ENCODE data around the gene SRGAP1. TPM values are rescaled to one million over a fixed set of nuclear protein-coding genes. Genes with fewer than 3 reads are reported as not detected.

SRGAP1 gene
- total and polyA plus RNA-seq, 2 donors from 2014 or later, result 1.8 to 13.5 TPM

DNA sequence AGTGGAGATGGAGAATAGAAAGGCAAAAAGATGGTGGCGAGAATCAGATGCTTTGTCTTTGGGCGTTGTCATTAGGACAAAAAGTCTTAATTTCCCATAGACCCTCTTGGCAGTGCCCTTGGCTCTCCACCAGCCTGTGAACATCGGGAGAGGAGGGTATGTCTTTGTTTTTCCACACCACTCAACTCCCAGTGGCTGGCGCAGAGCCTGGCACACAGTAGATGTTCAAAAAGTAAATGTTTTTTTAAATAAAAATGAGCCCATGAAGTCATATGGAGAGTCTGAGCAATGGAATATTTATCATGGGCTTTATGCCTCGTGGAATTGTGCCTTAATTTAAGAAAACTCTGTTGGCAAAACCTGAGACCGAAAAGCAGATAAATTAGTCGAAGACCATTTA is 90.4 kb downstream of the SRGAP1 start:
- no peaks in the 10 kb centered on the region for H3K4me1 ChIP-seq (ENCODE audit: control insufficient read depth in 2 of 3, insufficient read depth in 2 of 3, low read depth in 1 of 3, low read length in 3 of 3)
- DNase-seq (no peak), FAIRE-seq (no peak)
- no peaks in the 10 kb centered on the region for H3K27me3 ChIP-seq (ENCODE audit: control insufficient read depth, insufficient read depth, low read length)
- no peaks in the 10 kb centered on the region for H3K36me3 ChIP-seq (ENCODE audit: control insufficient read depth in 2 of 3, insufficient read depth in 3 of 3, low read length in 3 of 3)
- TF ChIP-seq, protein P1, sequence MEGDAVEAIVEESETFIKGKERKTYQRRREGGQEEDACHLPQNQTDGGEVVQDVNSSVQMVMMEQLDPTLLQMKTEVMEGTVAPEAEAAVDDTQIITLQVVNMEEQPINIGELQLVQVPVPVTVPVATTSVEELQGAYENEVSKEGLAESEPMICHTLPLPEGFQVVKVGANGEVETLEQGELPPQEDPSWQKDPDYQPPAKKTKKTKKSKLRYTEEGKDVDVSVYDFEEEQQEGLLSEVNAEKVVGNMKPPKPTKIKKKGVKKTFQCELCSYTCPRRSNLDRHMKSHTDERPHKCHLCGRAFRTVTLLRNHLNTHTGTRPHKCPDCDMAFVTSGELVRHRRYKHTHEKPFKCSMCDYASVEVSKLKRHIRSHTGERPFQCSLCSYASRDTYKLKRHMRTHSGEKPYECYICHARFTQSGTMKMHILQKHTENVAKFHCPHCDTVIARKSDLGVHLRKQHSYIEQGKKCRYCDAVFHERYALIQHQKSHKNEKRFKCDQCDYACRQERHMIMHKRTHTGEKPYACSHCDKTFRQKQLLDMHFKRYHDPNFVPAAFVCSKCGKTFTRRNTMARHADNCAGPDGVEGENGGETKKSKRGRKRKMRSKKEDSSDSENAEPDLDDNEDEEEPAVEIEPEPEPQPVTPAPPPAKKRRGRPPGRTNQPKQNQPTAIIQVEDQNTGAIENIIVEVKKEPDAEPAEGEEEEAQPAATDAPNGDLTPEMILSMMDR (IDR thresholded peaks at IDR 0.05; ENCODE audit: borderline replicate concordance, extremely low read depth, insufficient read depth), result no peak
- H3K27ac ChIP-seq (ENCODE audit: low read depth in 2 of 2, low read length in 2 of 2), result no peak overlapping the region
- H3K4me3 ChIP-seq (ENCODE audit: low read length in 3 of 3), result no peak overlapping the region
- H3K9me3 ChIP-seq (ENCODE audit: control insufficient read depth in 2 of 3, insufficient read depth in 1 of 3, low read length in 3 of 3), result no peaks in the 10 kb centered on the region
- H3K9ac ChIP-seq (ENCODE audit: low read length in 3 of 3), result no peak overlapping the region
- intact Hi-C loops (cut with DNase I), result no loop called here

DNA sequence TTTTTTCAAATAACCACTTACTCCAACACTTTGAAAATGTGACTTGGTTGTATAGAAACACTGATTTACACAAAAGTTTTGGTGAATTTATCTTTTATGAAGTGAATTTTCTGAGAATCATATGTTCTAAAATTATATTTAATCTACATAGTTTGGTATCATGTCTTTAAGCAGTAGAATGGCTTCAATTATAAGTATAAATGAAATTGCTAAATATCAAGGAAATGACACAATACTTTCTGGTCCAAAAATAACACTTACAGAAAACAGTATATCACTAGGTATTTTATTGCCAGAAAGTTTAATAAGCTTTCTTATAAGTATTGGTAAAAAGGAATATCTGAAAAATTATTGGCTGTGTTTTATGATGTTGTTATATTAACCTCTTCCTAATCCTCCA is 90.9 kb downstream of the SRGAP1 start:
- H3K36me3 ChIP-seq (ENCODE audit: control insufficient read depth in 2 of 3, insufficient read depth in 3 of 3, low read length in 3 of 3), result no peaks in the 10 kb centered on the region
- H3K4me3 ChIP-seq (ENCODE audit: low read length in 3 of 3), result no peak overlapping the region
- H3K9ac ChIP-seq (ENCODE audit: low read length in 3 of 3), result no peak overlapping the region
- H3K9me3 ChIP-seq (ENCODE audit: control insufficient read depth in 2 of 3, insufficient read depth in 1 of 3, low read length in 3 of 3), result no peaks in the 10 kb centered on the region
- TF ChIP-seq, protein P1 (IDR thresholded peaks at IDR 0.05; ENCODE audit: borderline replicate concordance, extremely low read depth, insufficient read depth), result no peak
- H3K27me3 ChIP-seq (ENCODE audit: control insufficient read depth, insufficient read depth, low read length), result no peaks in the 10 kb centered on the region
- no peak overlapping the region for H3K27ac ChIP-seq (ENCODE audit: low read depth in 2 of 2, low read length in 2 of 2)
- DNase-seq (no peak), FAIRE-seq (no peak)
- H3K4me1 ChIP-seq (ENCODE audit: control insufficient read depth in 2 of 3, insufficient read depth in 2 of 3, low read depth in 1 of 3, low read length in 3 of 3), result no peaks in the 10 kb centered on the region
- intact Hi-C loops (cut with DNase I), result no loop called here

DNA sequence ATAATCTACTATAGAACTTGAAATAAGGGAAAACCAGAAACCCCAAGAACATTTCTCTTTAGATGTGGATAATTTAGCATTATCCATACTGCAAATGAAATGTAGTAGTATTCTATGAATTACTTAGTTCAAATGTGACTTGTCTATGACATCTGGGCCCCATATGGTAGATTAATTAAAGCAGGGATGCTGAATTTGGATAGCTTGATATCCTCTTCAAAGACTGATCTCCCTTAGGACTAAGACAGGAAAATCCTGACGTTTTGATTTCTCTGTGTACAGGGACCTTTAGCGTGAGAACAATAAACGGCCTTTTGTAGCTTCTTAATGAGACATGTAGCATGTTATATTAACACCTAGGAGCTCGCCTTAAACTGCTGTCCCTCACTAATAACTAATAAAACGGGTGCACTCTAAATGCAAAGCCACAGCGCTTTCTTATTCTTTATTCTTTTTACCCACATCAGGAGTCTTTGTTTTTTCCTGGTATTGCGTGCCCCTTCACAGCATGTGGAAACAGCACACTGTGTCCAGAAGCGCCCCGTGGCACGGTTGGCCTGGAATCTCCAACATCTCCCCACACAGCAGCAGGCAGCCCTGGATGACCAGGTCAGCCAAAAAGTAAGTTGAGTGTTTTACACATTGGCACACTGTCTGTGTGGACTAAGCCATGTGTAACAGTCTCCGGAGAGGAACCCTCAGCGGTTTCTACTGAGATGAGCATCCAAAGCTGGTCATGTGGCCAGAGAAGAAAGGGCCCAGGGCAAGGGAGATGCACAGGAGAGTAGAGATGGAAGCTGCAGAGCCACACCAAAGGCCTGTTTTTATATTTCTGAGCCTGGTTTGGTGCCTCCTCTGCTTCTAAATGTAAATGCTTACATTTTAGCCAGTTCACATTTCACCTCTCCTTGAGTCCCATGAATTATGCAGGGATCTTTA is 93.1 kb downstream of the SRGAP1 start:
- no peaks in the 10 kb centered on the region for H3K36me3 ChIP-seq (ENCODE audit: control insufficient read depth in 2 of 3, insufficient read depth in 3 of 3, low read length in 3 of 3)
- H3K4me3 ChIP-seq (ENCODE audit: low read length in 3 of 3), result no peak overlapping the region
- no peaks in the 10 kb centered on the region for H3K27me3 ChIP-seq (ENCODE audit: control insufficient read depth, insufficient read depth, low read length)
- H3K9ac ChIP-seq (ENCODE audit: low read length in 3 of 3), result no peak overlapping the region
- no peak for DNase-seq
- H3K27ac ChIP-seq (ENCODE audit: low read depth in 2 of 2, low read length in 2 of 2), result no peak overlapping the region
- intact Hi-C loops (cut with DNase I), result no loop called here
- FAIRE-seq, result no peak
- H3K9me3 ChIP-seq (ENCODE audit: control insufficient read depth in 2 of 3, insufficient read depth in 1 of 3, low read length in 3 of 3), result no peaks in the 10 kb centered on the region
- TF ChIP-seq, protein P1 (IDR thresholded peaks at IDR 0.05; ENCODE audit: borderline replicate concordance, extremely low read depth, insufficient read depth), result no peak
- peaks cover 0 to 3% (median 0%) of the 10 kb centered on the region in 3 donors for H3K4me1 ChIP-seq (ENCODE audit: control insufficient read depth in 2 of 3, insufficient read depth in 2 of 3, low read depth in 1 of 3, low read length in 3 of 3)

Data from kidney (tissue), 14 donors.